AG10803 (cell line): Measurements from ENCODE around the gene ELL.

Experiments used
- DNase-seq: peaks from one replicate; pipeline ENCODE4 v3.0.0; 2010; ENCODE audit warnings: low read depth
- H3K4me3 ChIP-seq: 2 replicates; pipeline ENCODE4 v1.5.1; 2011; ENCODE audit warnings: mild to moderate bottlenecking, low read length, control low read depth
- CTCF ChIP-seq: conservative IDR thresholded peaks from 2 replicates; pipeline ENCODE4 v1.5.1; 2011; ENCODE audit warnings: mild to moderate bottlenecking, low read length, control low read depth, inconsistent platforms

ELL gene

GRCh38 chr19:18520848-18521691 is 800 bp downstream of the ELL start:
- no peak for DNase-seq
- peak overlapping the region; percentile 98 for H3K4me3 ChIP-seq
- no peak for TF ChIP-seq CTCF

- peak overlapping the region; percentile 98 for H3K4me3 ChIP-seq
- DNase-seq = peak; percentile 80
- peak; percentile 65 for TF ChIP-seq CTCF
These were observed 1.7 kb downstream of the ELL start for GRCh38 chr19:18519962-18520847.

- H3K4me3 ChIP-seq = no peak overlapping the region
- no peak for DNase-seq
- TF ChIP-seq CTCF = no peak
These were observed 3.2 kb downstream of the ELL start for GRCh38 chr19:18518639-18519038.

- DNase-seq = no peak
- TF ChIP-seq CTCF = no peak
- H3K4me3 ChIP-seq = no peak overlapping the region
These were observed 4.3 kb downstream of the ELL start for GRCh38 chr19:18517606-18518005.

- H3K4me3 ChIP-seq = no peak overlapping the region
- TF ChIP-seq CTCF = no peak
- DNase-seq = no peak
These were observed 5.9 kb downstream of the ELL start for GRCh38 chr19:18515959-18516358.

GRCh38 chr19:18514800-18515682 is 6.8 kb downstream of the ELL start:
- TF ChIP-seq CTCF = no peak
- DNase-seq = peak; percentile 31
- no peak overlapping the region for H3K4me3 ChIP-seq
